ENCODE results near the gene DOCK4. TPM values are rescaled to one million over a fixed set of nuclear protein-coding genes. Genes with fewer than 3 reads are reported as not detected.

DOCK4 gene
- total and polyA plus RNA-seq, 10 of the 15 experiments (the other 5 are each of a cell fraction or from before 2014, with no cell fraction given) = 0.03 to 0.73 (median 0.38) TPM

DNA sequence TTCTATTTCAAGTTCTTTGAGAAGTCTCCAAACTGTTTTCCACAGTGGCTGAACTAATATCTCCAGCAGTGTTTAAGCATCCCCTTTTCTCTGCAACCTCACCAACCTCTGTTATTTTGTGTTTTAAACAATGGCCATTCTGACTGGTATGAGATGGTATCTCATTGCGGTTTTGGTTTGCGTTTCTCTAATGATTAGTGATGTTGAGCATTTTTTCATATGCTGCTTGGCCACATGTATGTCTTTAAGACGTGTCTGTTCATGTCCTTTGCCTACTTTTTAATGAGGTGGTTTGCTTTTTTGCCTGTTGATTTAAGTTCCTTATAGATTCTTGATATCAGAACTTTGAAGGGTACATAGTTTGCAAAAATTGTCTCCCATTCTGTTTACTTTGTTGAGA is 487.3 kb downstream of the DOCK4 start:
- no peaks in the 10 kb centered on the region for H3K79me2 ChIP-seq (ENCODE audit: control insufficient read depth, insufficient read depth, low read length)
- intact Hi-C loops (cut with micrococcal nuclease; ENCODE audit: unreplicated experiment) (no loop called here), in situ Hi-C loops (cut with MboI) (no loop called here)
- DNase-seq (ENCODE audit: low read depth, low spot score) = no peak
- no peak for ATAC-seq
- WGBS (ENCODE audit: insufficient coverage, insufficient replicate concordance, low lambda C conversion rate, missing lambda C conversion rate) = 56% methylated on average over 3 of the region's 3 CpGs
- H3K4me2 ChIP-seq (ENCODE audit: control insufficient read depth, insufficient read depth) = no peak overlapping the region
- FAIRE-seq = no peak
- no peaks in the 10 kb centered on the region for H3K9me3 ChIP-seq (replicated peaks; ENCODE audit: control insufficient read depth, insufficient read depth, low read length)
- POLR2A ChIA-PET = no interaction called here
- H2AFZ ChIP-seq (ENCODE audit: control insufficient read depth, low read depth, low read length) = no peak overlapping the region
- no peaks in the 10 kb centered on the region for H4K20me1 ChIP-seq (ENCODE audit: control insufficient read depth, insufficient read depth)
- no peaks in the 10 kb centered on the region for H3K36me3 ChIP-seq (ENCODE audit: control insufficient read depth in 2 of 2, insufficient read depth in 2 of 2, low read length in 1 of 2)
- no peaks in the 10 kb centered on the region; a peak in 1 of 4 replicates for H3K27me3 ChIP-seq (replicated peaks in 1 of 2; ENCODE audit: control insufficient read depth in 2 of 2, insufficient read depth in 2 of 2, low read length in 1 of 2)
- SMC1A ChIA-PET (ENCODE audit: uncharacterized antibody, unreplicated experiment) = no interaction called here
- no peak overlapping the region for H3K27ac ChIP-seq (ENCODE audit: control insufficient read depth, insufficient read depth)
- H3K4me1 ChIP-seq (ENCODE audit: control insufficient read depth, insufficient read depth, low read length) = no peaks in the 10 kb centered on the region
- CTCF ChIA-PET = no interaction called here
- no peak overlapping the region for H3K4me3 ChIP-seq
- no TSS peak for BruUV-seq (replicated peaks)
- TF ChIP-seq SRF (IDR thresholded peaks at IDR 0.05; ENCODE audit: low read depth in 2 of 2, low read length in 2 of 2) (no peak), NR2C2 (IDR thresholded peaks at IDR 0.05; ENCODE audit: borderline replicate concordance, control insufficient read depth, insufficient read length, low read depth) (no peak), ATF3 (IDR thresholded peaks at IDR 0.05; ENCODE audit: borderline replicate concordance, extremely low read depth, low read depth, low read length) (no peak), RCOR1 (conservative IDR thresholded peaks at IDR 0.05; ENCODE audit: low read depth, low read length) (no peak), ATF7 (IDR thresholded peaks at IDR 0.05; ENCODE audit: low read depth) (no peak), GABPA (IDR thresholded peaks at IDR 0.05; ENCODE audit: low read depth) (no peak), MEF2B (IDR thresholded peaks at IDR 0.05; ENCODE audit: partially characterized antibody, poor library complexity, severe bottlenecking) (no peak), CEBPB (IDR thresholded peaks at IDR 0.05; ENCODE audit: borderline replicate concordance in 1 of 2, low read depth in 2 of 2, low read length in 2 of 2) (no peak), SMAD5 (IDR thresholded peaks at IDR 0.05; ENCODE audit: low read depth) (no peak), KDM1A (IDR thresholded peaks at IDR 0.05; ENCODE audit: borderline replicate concordance) (no peak), KLF5 (IDR thresholded peaks at IDR 0.05; ENCODE audit: partially characterized antibody) (no peak), BCL11A (IDR thresholded peaks at IDR 0.05; ENCODE audit: low read depth, low read length) (no peak), MLLT1 (IDR thresholded peaks at IDR 0.05) (no peak), ZNF274 (IDR thresholded peaks at IDR 0.05; ENCODE audit: insufficient read depth, insufficient read length) (no peak), ZZZ3 (IDR thresholded peaks at IDR 0.05; ENCODE audit: control insufficient read depth, insufficient read length, low read depth) (no peak)
- TF ChIP-seq, protein P1, sequence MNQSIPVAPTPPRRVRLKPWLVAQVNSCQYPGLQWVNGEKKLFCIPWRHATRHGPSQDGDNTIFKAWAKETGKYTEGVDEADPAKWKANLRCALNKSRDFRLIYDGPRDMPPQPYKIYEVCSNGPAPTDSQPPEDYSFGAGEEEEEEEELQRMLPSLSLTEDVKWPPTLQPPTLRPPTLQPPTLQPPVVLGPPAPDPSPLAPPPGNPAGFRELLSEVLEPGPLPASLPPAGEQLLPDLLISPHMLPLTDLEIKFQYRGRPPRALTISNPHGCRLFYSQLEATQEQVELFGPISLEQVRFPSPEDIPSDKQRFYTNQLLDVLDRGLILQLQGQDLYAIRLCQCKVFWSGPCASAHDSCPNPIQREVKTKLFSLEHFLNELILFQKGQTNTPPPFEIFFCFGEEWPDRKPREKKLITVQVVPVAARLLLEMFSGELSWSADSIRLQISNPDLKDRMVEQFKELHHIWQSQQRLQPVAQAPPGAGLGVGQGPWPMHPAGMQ (IDR thresholded peaks at IDR 0.05; ENCODE audit: borderline replicate concordance) = no peak
- RAD21 ChIA-PET (ENCODE audit: unreplicated experiment) = no interaction called here
- no peak overlapping the region for H3K9ac ChIP-seq (ENCODE audit: control insufficient read depth, insufficient read depth, low read length)
